ENCODE data around the gene SLC2A13. TPM values are rescaled to one million over a fixed set of nuclear protein-coding genes. Genes with fewer than 3 reads are reported as not detected.

The SLC2A13 gene
- total RNA-seq, 1 experiment from 2014 or later = 7.0 TPM

GRCh38 chr12:39840422-39840821 is 265.5 kb downstream of the SLC2A13 start:
- Histone ChIP-seq H4K91ac (ENCODE audit: insufficient read length, low read depth, low read length) (no peak overlapping the region), H3T11ph (ENCODE audit: low read length) (no peak overlapping the region), H2BK5ac (ENCODE audit: insufficient read length, low read length) (no peak overlapping the region), H3K79me1 (ENCODE audit: insufficient read depth, low read depth, low read length, poor library complexity, severe bottlenecking) (no peaks in the 10 kb centered on the region), H3K4ac (ENCODE audit: low read depth, low read length) (no peak overlapping the region), H2AK5ac (ENCODE audit: insufficient read length, low read length) (no peak overlapping the region), H3K23ac (ENCODE audit: insufficient read length, low read depth, low read length) (no peak overlapping the region), H3K23me2 (ENCODE audit: insufficient read length, low read depth, low read length, poor library complexity, severe bottlenecking) (no peaks in the 10 kb centered on the region), H2BK20ac (ENCODE audit: low read depth, low read length, poor library complexity, severe bottlenecking) (no peak overlapping the region), H3K18ac (ENCODE audit: insufficient read length, low read depth, low read length) (no peak overlapping the region), H2BK12ac (ENCODE audit: insufficient read length, low read depth, low read length) (no peak overlapping the region), H3K27me3 (ENCODE audit: insufficient read depth, low read length) (no peaks in the 10 kb centered on the region), H3K14ac (ENCODE audit: insufficient read depth, low read length) (no peak overlapping the region), H4K8ac (replicated peaks; ENCODE audit: insufficient read length, low read depth, low read length) (no peak overlapping the region), H3K4me1 (ENCODE audit: insufficient read depth, low read length) (no peaks in the 10 kb centered on the region), H4K20me1 (ENCODE audit: control insufficient read depth, insufficient read depth, insufficient read length) (no peaks in the 10 kb centered on the region), H3K79me2 (ENCODE audit: insufficient read depth, low read length) (no peaks in the 10 kb centered on the region), H3K4me2 (ENCODE audit: insufficient read depth, insufficient read length, low read length) (no peak overlapping the region), H3K9me3 (ENCODE audit: control insufficient read depth, low read depth, low read length) (no peaks in the 10 kb centered on the region), H3K9ac (ENCODE audit: extremely low read depth, insufficient read length, low read length) (no peak overlapping the region), H3K56ac (ENCODE audit: insufficient read length, low read depth, low read length) (no peak overlapping the region), H3K27ac (ENCODE audit: insufficient read length, low read depth, low read length) (no peak overlapping the region), H2BK15ac (ENCODE audit: low read depth, low read length) (no peak overlapping the region), H2BK120ac (ENCODE audit: low read depth, low read length, poor library complexity, severe bottlenecking) (no peak overlapping the region), H2AFZ (ENCODE audit: low read length) (no peak overlapping the region), H4K5ac (ENCODE audit: insufficient read length, low read depth, low read length) (no peak overlapping the region)
- TF ChIP-seq CTCF (conservative IDR thresholded peaks at IDR 0.05) = no peak
- no peak overlapping the region for H3K27ac Mint-ChIP-seq
- H3K9me3 Mint-ChIP-seq = no peaks in the 10 kb centered on the region
- no CpG with 5 or more reads among the region's 2 CpGs for WGBS (ENCODE audit: extremely low coverage, insufficient read length, low lambda C conversion rate)
- H3K4me3 Mint-ChIP-seq = no peak overlapping the region
- no peaks in the 10 kb centered on the region for H3K36me3 Mint-ChIP-seq (ENCODE audit: insufficient read depth in 1 of 3, low read depth in 3 of 3)
- no peaks in the 10 kb centered on the region for H3K4me1 Mint-ChIP-seq
- no peak for DNase-seq
- no peaks in the 10 kb centered on the region for H3K27me3 Mint-ChIP-seq (ENCODE audit: low read depth)
